SK-N-SH (cell line): ENCODE data around the gene ZNF605. TPM values are rescaled to one million over a fixed set of nuclear protein-coding genes. Genes with fewer than 3 reads are reported as not detected.

ENCODE experiments used
- CTCF ChIA-PET: fragments of 300-600, 350-600 bp; formaldehyde crosslinking; extraction: SDS; loops from one replicate; lab custom pipeline; 2021; lab: Yijun Ruan, JAX
- POLR2A ChIA-PET: fragments of 350-600 bp; sonication (Branson Sonifier 250); formaldehyde crosslinking; extraction: SDS; loops from one replicate; lab custom pipeline; 2020; ENCODE audit warnings: antibody characterized with exemption, inconsistent platforms; lab: Yijun Ruan, JAX
- DNase-seq: peaks from one replicate; pipeline ENCODE4 v3.0.0; 2012
- H2AFZ ChIP-seq: fragments of 200-600 bp; sonication (generic); 2 replicates; pipeline ENCODE4 v1.8.1; 2016; ENCODE audit warnings: antibody characterized with exemption, mild to moderate bottlenecking, low read depth
- H3F3A ChIP-seq: fragments of 200-600 bp; sonication (generic); replicated peaks from 2 replicates; pipeline ENCODE3; 2016; ENCODE audit warnings: antibody characterized with exemption, mild to moderate bottlenecking; ENCODE audit not compliant: insufficient read depth
- H3K27ac ChIP-seq, 2 experiments: fragments of 200-500 bp in 1 of 2; fragments of 200-600 bp in 1 of 2; sonication (Bioruptor generic) in 1 of 2; sonication (generic), shearing (Covaris generic) in 1 of 2; 2 replicates each; pipeline versions ENCODE4 v1.5.1 to v1.6.1; 2014 to 2016; ENCODE audit warnings: low read depth in 2 of 2, inconsistent platforms in 1 of 2, low read length in 1 of 2, mild to moderate bottlenecking in 1 of 2, mixed read lengths in 1 of 2
- H3K27me3 ChIP-seq: fragments of 200-600 bp; sonication (generic), shearing (Covaris generic); 2 replicates; pipeline ENCODE4 v1.6.1; 2016; ENCODE audit warnings: mixed run types; ENCODE audit not compliant: insufficient read depth
- H3K36me3 ChIP-seq, 2 experiments: fragments of 200-500 bp in 1 of 2; fragments of 200-600 bp in 1 of 2; sonication (Bioruptor generic) in 1 of 2; sonication (generic) in 1 of 2; replicated peaks in 1 of 2; 2 replicates each; pipeline versions ENCODE3 to v1.5.1; 2014 to 2016; ENCODE audit warnings: low read length in 1 of 2, mild to moderate bottlenecking in 1 of 2; ENCODE audit not compliant: insufficient read depth in 2 of 2, control insufficient read depth in 1 of 2
- H3K4me1 ChIP-seq, 2 experiments: fragments of 200-500 bp in 1 of 2; fragments of 200-600 bp in 1 of 2; sonication (Bioruptor generic) in 1 of 2; sonication (generic), shearing (Covaris generic) in 1 of 2; 2 replicates each; pipeline versions ENCODE4 v1.5.1 to v1.6.1; 2014 to 2016; ENCODE audit warnings: low read depth in 1 of 2, low read length in 1 of 2, mixed run types in 1 of 2; ENCODE audit not compliant: insufficient read depth in 2 of 2, control insufficient read depth in 1 of 2
- H3K4me2 ChIP-seq: fragments of 200-600 bp; sonication (generic), shearing (Covaris generic); 2 replicates; pipeline ENCODE4 v1.6.1; 2017; ENCODE audit warnings: mixed run types
- H3K4me3 ChIP-seq, 2 experiments: fragments of 200-500 bp in 1 of 2; fragments of 200-600 bp in 1 of 2; sonication (Bioruptor generic) in 1 of 2; sonication (generic), shearing (Covaris generic) in 1 of 2; 2 replicates each; pipeline versions ENCODE4 v1.5.1 to v1.8.1; 2014 to 2016; ENCODE audit warnings: low read depth in 2 of 2, inconsistent platforms in 1 of 2, low read length in 1 of 2, mild to moderate bottlenecking in 1 of 2, mixed read lengths in 1 of 2, moderate library complexity in 1 of 2
- H3K79me2 ChIP-seq: fragments of 200-600 bp; sonication (generic); 2 replicates; pipeline ENCODE4 v1.8.1; 2017; ENCODE audit warnings: mild to moderate bottlenecking; ENCODE audit not compliant: insufficient read depth
- H3K9ac ChIP-seq: fragments of 200-600 bp; sonication (generic); 2 replicates; pipeline ENCODE4 v1.6.1; 2017; ENCODE audit warnings: mixed run types
- H3K9me2 ChIP-seq: fragments of 200-600 bp; sonication (generic); 2 replicates; pipeline ENCODE4 v1.6.1; 2017; ENCODE audit warnings: mixed run types
- H3K9me3 ChIP-seq: fragments of 200-600 bp; sonication (generic); 2 replicates; pipeline ENCODE4 v1.6.1; 2017; ENCODE audit warnings: mixed run types, mild to moderate bottlenecking, moderate library complexity
- H4K20me1 ChIP-seq: fragments of 200-600 bp; sonication (generic); 2 replicates; pipeline ENCODE4 v1.6.1; 2017; ENCODE audit warnings: mild to moderate bottlenecking, mixed run types; ENCODE audit not compliant: insufficient read depth
- CTCF ChIP-seq: fragments of 200-600 bp; sonication (generic); IDR thresholded peaks from 2 replicates; pipeline ENCODE4 v1.6.1; 2017; ENCODE audit warnings: antibody characterized with exemption, mild to moderate bottlenecking, moderate library complexity
- EZH2phosphoT487 ChIP-seq: fragments of 200-600 bp; sonication (generic); IDR thresholded peaks from 2 replicates; pipeline ENCODE4 v1.6.1; 2017; ENCODE audit warnings: low read depth, mixed run types, mild to moderate bottlenecking, antibody characterized with exemption, moderate library complexity, borderline replicate concordance
- FOXJ3 ChIP-seq: sonication (generic); formaldehyde crosslinking; IDR thresholded peaks from 2 replicates; pipeline ENCODE4 v1.5.1; 2020; ENCODE audit warnings: mild to moderate bottlenecking, missing genetic modification reagents
- GABPA ChIP-seq: IDR thresholded peaks from 2 replicates; pipeline ENCODE4 v1.4.0; 2012; ENCODE audit warnings: low read depth, mild to moderate bottlenecking
- GATA2 ChIP-seq: sonication (generic); formaldehyde crosslinking; IDR thresholded peaks from 2 replicates; pipeline ENCODE4 v1.5.0; 2020; ENCODE audit warnings: mild to moderate bottlenecking, missing genetic modification reagents
- IRF3 ChIP-seq: fragments of 150-350 bp; IDR thresholded peaks from 2 replicates; pipeline ENCODE4 v1.6.1; 2016; ENCODE audit warnings: mild to moderate bottlenecking, low read depth, low read length
- RAD21 ChIP-seq: IDR thresholded peaks from 2 replicates; pipeline ENCODE4 v1.6.1; 2012; ENCODE audit warnings: mild to moderate bottlenecking, low read length
- RXRA ChIP-seq: IDR thresholded peaks from 2 replicates; pipeline ENCODE4 v1.4.0; 2012; ENCODE audit warnings: low read depth, mild to moderate bottlenecking, borderline replicate concordance
- SIN3A ChIP-seq: IDR thresholded peaks from 2 replicates; pipeline ENCODE4 v1.6.1; 2012; ENCODE audit warnings: low read depth, mild to moderate bottlenecking, low read length, moderate library complexity, borderline replicate concordance
- SMC3 ChIP-seq: IDR thresholded peaks from 2 replicates; pipeline ENCODE4 v1.6.1; 2012; ENCODE audit warnings: low read depth, low read length, improper control_type of control experiment
- TAF1 ChIP-seq: IDR thresholded peaks from 2 replicates; pipeline ENCODE4 v1.6.1; 2012; ENCODE audit warnings: low read depth, mild to moderate bottlenecking, low read length, moderate library complexity, borderline replicate concordance
- TCF12 ChIP-seq: IDR thresholded peaks from 2 replicates; pipeline ENCODE4 v1.4.0; 2012
- USF1 ChIP-seq: IDR thresholded peaks from 2 replicates; pipeline ENCODE4 v1.4.0; 2012; ENCODE audit warnings: low read depth, borderline replicate concordance
- USF2 ChIP-seq: fragments of 150-350 bp; IDR thresholded peaks from 2 replicates; pipeline ENCODE4 v1.6.1; 2017; ENCODE audit warnings: antibody characterized with exemption, low read length, low read depth, borderline replicate concordance
- YY1 ChIP-seq: IDR thresholded peaks from 2 replicates; pipeline ENCODE4 v1.4.0; 2012; ENCODE audit warnings: low read depth, mild to moderate bottlenecking
- WGBS: methylation state at CpG from one replicate; pipeline ENCODE4 v1.1.6; 2017; ENCODE audit warnings: low lambda C conversion rate; 5-methylcytosine and 5-hydroxymethylcytosine counted together
- polyA plus RNA-seq, 3 experiments: library from polyadenylated mRNA; depleted of rRNA; stranded (reverse); fragments of >200 nt; gene quantifications; 2 replicates each; pipeline ENCODE4 v1.2.3, GENCODE V29; 2012

The ZNF605 gene
- polyA plus RNA-seq, 1 of the 3 experiments (the other 2 are of a cell fraction), result 4.0 TPM

- WGBS, result 67% methylated on average over 14 of the region's 14 CpGs
- Histone ChIP-seq H3K4me2 (peak overlapping the region; percentile 82), H3K79me2 (peaks cover 45% of the 10 kb centered on the region), H3K9me2 (no peaks in the 10 kb centered on the region), H3K4me1 (peaks cover 0 to 7% of the 10 kb centered on the region in 2 experiments; a peak in 1 of 4 replicates), H3K36me3 (peaks cover 0 to 4% of the 10 kb centered on the region in 2 experiments), H2AFZ (no peak overlapping the region), H3F3A (peaks cover 4% of the 10 kb centered on the region), H4K20me1 (no peaks in the 10 kb centered on the region), H3K4me3 (peak overlapping the region; percentile 55 to 78), H3K9me3 (peaks cover 6% of the 10 kb centered on the region; the same call in 1 of the 2 replicates), H3K27ac (no peak overlapping the region), H3K27me3 (no peaks in the 10 kb centered on the region), H3K9ac (no peak overlapping the region)
- DNase-seq, result no peak
- no peak for TF ChIP-seq EZH2phosphoT487
- no peak for TF ChIP-seq SMC3
- TF ChIP-seq CTCF, result no peak
- no peak for TF ChIP-seq FOXJ3
- no peak for TF ChIP-seq GATA2 (CRISPR knock-in tag)
- no peak for TF ChIP-seq RAD21
- no peak for TF ChIP-seq TCF12
- TF ChIP-seq TAF1, result no peak
- no peak for TF ChIP-seq RXRA
- TF ChIP-seq SIN3A, result no peak
- no peak for TF ChIP-seq USF1
- POLR2A ChIA-PET, result no interaction called here
- CTCF ChIA-PET, result no interaction called here
Measured at GRCh38 chr12:132954471-132955048, 1.5 kb downstream of the ZNF605 start.

GRCh38 chr12:132953771-132954170 lies 2.3 kb downstream of the ZNF605 start:
- Histone ChIP-seq H2AFZ (no peak overlapping the region), H3F3A (peaks cover 4% of the 10 kb centered on the region), H3K27ac (no peak overlapping the region), H4K20me1 (no peaks in the 10 kb centered on the region), H3K9me2 (no peaks in the 10 kb centered on the region), H3K4me3 (no peak overlapping the region), H3K4me1 (peaks cover 0 to 7% of the 10 kb centered on the region in 2 experiments; a peak in 1 of 4 replicates), H3K79me2 (peaks cover 45% of the 10 kb centered on the region), H3K4me2 (no peak overlapping the region), H3K27me3 (no peaks in the 10 kb centered on the region), H3K9ac (no peak overlapping the region), H3K9me3 (peaks cover 6% of the 10 kb centered on the region; the same call in 1 of the 2 replicates), H3K36me3 (no peaks in the 10 kb centered on the region)
- TF ChIP-seq USF1 (no peak), USF2 (no peak), FOXJ3 (no peak), YY1 (no peak), IRF3 (no peak), GABPA (no peak)
- 93% methylated on average over 7 of the region's 7 CpGs for WGBS
- ChIA-PET CTCF (no interaction called here), POLR2A (no interaction called here)
- no peak for DNase-seq
